ENCODE measurements around the gene PDE3A. TPM values are rescaled to one million over a fixed set of nuclear protein-coding genes. Genes with fewer than 3 reads are reported as not detected.

PDE3A gene
- total and polyA plus RNA-seq, 2 of the 4 experiments (the other 2 are of a cell fraction): 0.09 to 0.18 TPM

GRCh38 chr12:20429852-20430251 lies 61.5 kb downstream of the PDE3A start:
- dilution Hi-C loops (cut with HindIII; ENCODE audit: low sequenced_read_pairs, unreplicated experiment): no loop called here
- DNase-seq (no peak), ATAC-seq (ENCODE audit: low read depth) (no peak)

More at GRCh38 chr12:20429852-20430251, 61.5 kb downstream of the PDE3A start:
- Histone ChIP-seq H3K4me1 (ENCODE audit: control insufficient read depth, insufficient read depth, low read length) (no peaks in the 10 kb centered on the region), H3K14ac (replicated peaks; ENCODE audit: low read depth, low read length) (no peak overlapping the region), H3K9me1 (ENCODE audit: insufficient read depth, low read length) (no peaks in the 10 kb centered on the region), H2AK9ac (replicated peaks; ENCODE audit: low read depth, low read length, poor library complexity) (no peak overlapping the region), H3K27me3 (ENCODE audit: control insufficient read depth, insufficient read depth, low read length) (no peaks in the 10 kb centered on the region), H3K36me3 (ENCODE audit: control insufficient read depth, insufficient read depth, low read length) (no peaks in the 10 kb centered on the region), H4K91ac (ENCODE audit: insufficient read depth, low read depth, low read length) (no peak overlapping the region), H3K9ac (ENCODE audit: low read depth, low read length) (no peak overlapping the region), H2AK5ac (ENCODE audit: low read depth, low read length) (no peak overlapping the region), H3K4me3 (ENCODE audit: insufficient read depth, low read depth, low read length) (no peak overlapping the region), H3K18ac (ENCODE audit: low read depth, low read length) (no peak overlapping the region), H2BK20ac (ENCODE audit: low read depth, low read length) (no peak overlapping the region), H4K5ac (ENCODE audit: low read depth, low read length) (no peak overlapping the region), H3K27ac (ENCODE audit: insufficient read depth, low read length) (no peak overlapping the region), H3K79me1 (ENCODE audit: low read depth in 1 of 2, low read length in 2 of 2) (no peaks in the 10 kb centered on the region), H3K23ac (ENCODE audit: low read depth, low read length) (no peak overlapping the region), H3K4me2 (ENCODE audit: low read depth, low read length) (no peak overlapping the region), H2BK15ac (ENCODE audit: low read depth, low read length) (no peak overlapping the region), H3K9me3 (ENCODE audit: control insufficient read depth, insufficient read depth, low read length) (no peaks in the 10 kb centered on the region), H2AFZ (replicated peaks; ENCODE audit: low read length, poor library complexity) (no peak overlapping the region), H3K56ac (ENCODE audit: extremely low read depth, insufficient read depth, low read length) (no peak overlapping the region), H3K4ac (ENCODE audit: low read depth, low read length) (no peak overlapping the region), H4K8ac (ENCODE audit: low read depth in 2 of 2, low read length in 2 of 2) (no peak overlapping the region; a peak in 1 of 4 replicates), H4K20me1 (ENCODE audit: insufficient read depth, low read length) (no peaks in the 10 kb centered on the region), H2BK120ac (ENCODE audit: low read depth, low read length) (no peak overlapping the region), H2BK5ac (ENCODE audit: low read depth, low read length, poor library complexity, severe bottlenecking) (no peak overlapping the region)
- ChIA-PET CTCF (no interaction called here), POLR2A (ENCODE audit: unreplicated experiment) (no interaction called here)
- intact Hi-C loops (cut with micrococcal nuclease): no loop called here
- BruUV-seq (replicated peaks): no TSS peak
- no CpG with 5 or more reads among the region's 2 CpGs for WGBS, 2 experiments (ENCODE audit: extremely low coverage in 2 of 2, insufficient read length in 1 of 2)
- in situ Hi-C loops (cut with MboI; ENCODE audit: low sequenced_read_pairs): no loop called here
- TF ChIP-seq NFE2L2 (IDR thresholded peaks at IDR 0.05; ENCODE audit: low read depth, low read length) (no peak), MAZ (IDR thresholded peaks at IDR 0.05; ENCODE audit: borderline replicate concordance, low read depth, low read length) (no peak), RCOR1 (IDR thresholded peaks at IDR 0.05; ENCODE audit: insufficient replicate concordance, low read length) (no peak), ELK1 (IDR thresholded peaks at IDR 0.05; ENCODE audit: borderline replicate concordance, low read depth, low read length) (no peak), CEBPB (IDR thresholded peaks at IDR 0.05; ENCODE audit: low read depth, low read length) (no peak), MAFK (IDR thresholded peaks at IDR 0.05; ENCODE audit: low read depth, low read length) (no peak), SMC3 (IDR thresholded peaks at IDR 0.05; ENCODE audit: low read depth, low read length) (no peak), CHD1 (IDR thresholded peaks at IDR 0.05; ENCODE audit: low read depth, low read length) (no peak), FOS (IDR thresholded peaks at IDR 0.05; ENCODE audit: low read depth, low read length) (no peak), MXI1 (IDR thresholded peaks at IDR 0.05; ENCODE audit: borderline replicate concordance, low read depth, low read length) (no peak), RFX5 (IDR thresholded peaks at IDR 0.05; ENCODE audit: low read depth, low read length) (no peak)
- TF ChIP-seq, protein P1, sequence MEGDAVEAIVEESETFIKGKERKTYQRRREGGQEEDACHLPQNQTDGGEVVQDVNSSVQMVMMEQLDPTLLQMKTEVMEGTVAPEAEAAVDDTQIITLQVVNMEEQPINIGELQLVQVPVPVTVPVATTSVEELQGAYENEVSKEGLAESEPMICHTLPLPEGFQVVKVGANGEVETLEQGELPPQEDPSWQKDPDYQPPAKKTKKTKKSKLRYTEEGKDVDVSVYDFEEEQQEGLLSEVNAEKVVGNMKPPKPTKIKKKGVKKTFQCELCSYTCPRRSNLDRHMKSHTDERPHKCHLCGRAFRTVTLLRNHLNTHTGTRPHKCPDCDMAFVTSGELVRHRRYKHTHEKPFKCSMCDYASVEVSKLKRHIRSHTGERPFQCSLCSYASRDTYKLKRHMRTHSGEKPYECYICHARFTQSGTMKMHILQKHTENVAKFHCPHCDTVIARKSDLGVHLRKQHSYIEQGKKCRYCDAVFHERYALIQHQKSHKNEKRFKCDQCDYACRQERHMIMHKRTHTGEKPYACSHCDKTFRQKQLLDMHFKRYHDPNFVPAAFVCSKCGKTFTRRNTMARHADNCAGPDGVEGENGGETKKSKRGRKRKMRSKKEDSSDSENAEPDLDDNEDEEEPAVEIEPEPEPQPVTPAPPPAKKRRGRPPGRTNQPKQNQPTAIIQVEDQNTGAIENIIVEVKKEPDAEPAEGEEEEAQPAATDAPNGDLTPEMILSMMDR (conservative IDR thresholded peaks at IDR 0.05; ENCODE audit: low read depth, low read length): no peak

All from IMR-90 (cell line).